Activated T-helper 1 cell treated with Interleukin-2 at 50 U/mL for 16 hours (primary cell): ENCODE results near the gene STH.
"Not testable (repeated sequence)": the region's sequence is repeated elsewhere in the genome, so short reads cannot be mapped to it uniquely, and the experiment has no call there.

Experiments
- DNase-seq: peaks from one replicate; pipeline ENCODE4 v3.0.0-alpha.2; 2020; ENCODE audit warnings: low read depth

The STH gene

DNA sequence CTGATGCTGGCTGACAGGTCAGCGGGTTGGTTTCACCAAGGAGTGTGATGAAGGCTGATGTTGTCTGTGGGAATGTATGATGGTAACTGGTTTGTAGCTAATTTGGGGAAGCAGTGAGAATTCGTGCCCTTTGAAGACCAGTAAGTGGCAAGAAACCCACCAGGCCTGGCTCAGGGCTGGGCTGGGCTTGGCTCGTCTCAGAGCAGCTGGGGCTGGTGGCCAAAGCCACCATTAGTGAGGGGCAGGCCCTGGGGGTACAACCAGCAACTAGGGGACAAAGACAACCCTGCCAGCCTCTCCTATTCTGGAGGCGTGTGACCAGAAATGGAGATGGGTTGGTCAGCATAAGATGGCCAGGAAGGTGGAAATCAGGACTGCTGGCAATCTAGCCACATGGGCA, 13.0 kb upstream of the STH start:
- no peak for DNase-seq

DNA sequence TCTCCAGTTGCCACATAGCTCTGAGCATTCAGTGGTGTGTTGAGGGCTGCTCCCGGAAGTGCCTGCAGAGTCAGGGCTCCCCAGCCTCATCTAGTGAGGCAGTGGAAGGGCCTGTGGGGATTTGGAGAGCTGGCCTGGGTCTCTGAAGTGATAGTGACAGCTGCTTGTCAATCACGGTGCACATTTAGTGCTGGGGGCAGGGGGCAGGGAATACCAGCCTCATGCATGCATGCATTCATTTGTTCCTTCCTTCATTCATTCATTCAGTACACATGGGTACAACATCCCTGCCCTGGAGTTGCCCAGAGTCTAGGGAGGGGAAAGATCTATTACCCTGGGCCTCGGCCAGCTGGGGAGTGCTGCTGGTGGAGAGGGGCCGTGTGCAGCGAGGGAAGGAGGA, 11.3 kb upstream of the STH start:
- DNase-seq = no peak

DNA sequence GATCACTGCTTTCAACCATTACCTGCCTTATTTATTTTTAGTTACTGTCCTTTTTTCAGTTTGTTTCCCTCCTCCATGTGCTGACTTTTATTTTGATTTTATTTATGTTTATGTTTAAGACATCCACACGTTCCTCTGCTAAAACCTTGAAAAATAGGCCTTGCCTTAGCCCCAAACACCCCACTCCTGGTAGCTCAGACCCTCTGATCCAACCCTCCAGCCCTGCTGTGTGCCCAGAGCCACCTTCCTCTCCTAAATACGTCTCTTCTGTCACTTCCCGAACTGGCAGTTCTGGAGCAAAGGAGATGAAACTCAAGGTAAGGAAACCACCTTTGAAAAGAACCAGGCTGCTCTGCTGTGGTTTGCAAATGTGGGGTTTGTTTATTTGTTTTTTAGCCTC, 9.3 kb upstream of the STH start:
- DNase-seq = no peak

DNA sequence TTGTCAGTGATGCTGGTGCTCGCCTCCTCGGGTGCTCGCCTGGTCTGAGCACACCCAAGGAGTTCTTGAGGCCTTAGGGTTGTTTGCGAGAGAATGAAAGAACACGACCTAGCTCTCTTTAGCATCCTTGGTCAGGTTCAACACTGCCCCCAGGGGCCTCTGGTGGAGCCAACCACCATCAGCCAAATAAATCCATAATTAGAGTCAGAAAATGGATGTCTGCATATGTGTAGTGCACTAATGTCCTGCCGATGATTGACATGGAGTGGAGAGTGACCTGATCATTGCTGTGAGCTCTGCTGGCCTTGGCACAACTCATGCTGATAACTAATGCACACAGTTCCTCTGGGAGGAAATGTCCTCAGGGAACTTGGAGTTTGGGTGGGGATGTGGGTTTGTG, 8.2 kb upstream of the STH start:
- DNase-seq = no peak

DNA sequence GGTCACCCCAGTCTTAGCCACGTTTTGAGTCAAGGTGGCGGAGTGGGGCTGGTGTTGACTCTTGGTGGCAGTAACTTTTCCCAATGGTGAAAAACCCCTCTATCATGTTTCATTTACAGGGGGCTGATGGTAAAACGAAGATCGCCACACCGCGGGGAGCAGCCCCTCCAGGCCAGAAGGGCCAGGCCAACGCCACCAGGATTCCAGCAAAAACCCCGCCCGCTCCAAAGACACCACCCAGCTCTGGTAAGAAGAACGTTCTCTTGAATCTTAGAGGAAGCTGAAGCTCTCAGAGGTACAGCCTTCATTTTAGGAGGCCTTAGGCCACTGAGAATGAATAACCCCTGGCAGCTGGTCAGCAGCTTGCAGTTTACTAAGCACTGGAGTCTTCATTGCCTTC, 7.7 kb upstream of the STH start:
- DNase-seq = no peak

DNA sequence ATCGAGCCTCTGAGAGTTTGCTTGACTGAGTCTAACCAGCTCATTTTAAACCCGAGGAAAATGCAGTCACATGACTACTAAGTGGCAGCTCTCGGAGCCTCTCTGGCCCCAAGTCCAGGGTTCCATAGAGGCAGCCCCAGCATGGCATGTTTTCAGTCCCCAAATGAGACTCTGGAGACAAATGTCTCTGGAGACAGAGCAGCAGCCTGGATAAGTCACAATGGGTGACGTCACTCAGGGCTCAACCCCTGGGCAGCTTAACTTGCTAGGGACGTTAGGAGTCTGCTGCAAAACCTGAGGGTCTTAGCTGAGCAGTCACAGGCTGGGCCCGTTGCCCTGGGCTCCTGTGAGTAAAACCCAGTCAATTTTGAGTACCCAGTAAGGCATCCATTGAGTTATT, 6.9 kb upstream of the STH start:
- DNase-seq = no peak

DNA sequence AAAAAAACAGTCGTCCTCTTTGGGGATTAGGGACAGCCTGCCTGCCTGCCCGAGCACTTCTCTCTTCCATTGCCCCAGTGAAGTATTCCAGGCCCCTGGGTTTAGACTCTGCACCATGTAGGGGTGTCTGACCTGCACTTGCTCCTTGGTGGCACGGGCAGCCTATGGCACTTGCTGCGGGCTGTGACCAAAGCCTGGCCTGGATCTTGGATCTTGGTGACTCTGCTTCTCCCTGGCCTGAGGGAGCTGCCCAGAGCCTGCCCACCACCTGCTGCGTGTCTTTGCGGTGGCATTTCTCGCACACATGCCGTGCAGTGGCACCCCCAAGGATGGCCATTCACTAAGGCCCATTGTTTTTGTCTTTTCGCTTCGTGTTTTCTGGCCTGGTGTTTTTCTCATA, 6.1 kb upstream of the STH start:
- DNase-seq = no peak

DNA sequence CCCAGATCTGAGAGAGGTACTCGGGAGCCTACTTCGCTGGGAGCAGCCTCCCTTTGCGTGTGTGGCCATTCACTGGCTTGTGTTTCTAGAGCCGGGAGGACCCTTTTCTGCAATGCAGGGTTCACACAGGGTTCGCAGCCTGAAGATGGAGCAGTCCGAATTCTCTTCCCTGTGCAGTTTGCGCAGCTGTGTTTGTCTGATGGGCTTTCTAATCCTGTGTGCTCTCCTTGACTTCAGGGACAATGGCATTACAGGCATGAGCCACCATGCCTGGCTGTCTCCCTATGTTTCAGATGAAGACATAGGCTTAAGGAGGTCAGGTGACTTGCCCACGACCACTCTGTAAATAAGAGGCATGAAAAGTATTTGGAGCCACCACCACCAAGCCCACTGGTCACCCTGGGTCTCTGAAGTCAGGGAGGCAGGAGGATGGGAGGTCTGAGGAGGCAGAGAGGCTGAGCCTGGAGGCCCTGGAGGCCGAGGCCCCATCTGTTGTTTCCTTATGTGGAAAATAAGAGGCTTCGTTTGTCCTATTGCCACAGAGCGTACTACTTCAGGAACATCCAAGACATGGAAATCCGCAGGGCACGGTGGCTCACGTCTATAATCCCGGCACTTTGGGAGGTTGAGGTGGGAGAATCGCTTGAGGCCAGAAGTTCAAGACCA, 5.0 kb upstream of the STH start:
- DNase-seq = no peak

DNA sequence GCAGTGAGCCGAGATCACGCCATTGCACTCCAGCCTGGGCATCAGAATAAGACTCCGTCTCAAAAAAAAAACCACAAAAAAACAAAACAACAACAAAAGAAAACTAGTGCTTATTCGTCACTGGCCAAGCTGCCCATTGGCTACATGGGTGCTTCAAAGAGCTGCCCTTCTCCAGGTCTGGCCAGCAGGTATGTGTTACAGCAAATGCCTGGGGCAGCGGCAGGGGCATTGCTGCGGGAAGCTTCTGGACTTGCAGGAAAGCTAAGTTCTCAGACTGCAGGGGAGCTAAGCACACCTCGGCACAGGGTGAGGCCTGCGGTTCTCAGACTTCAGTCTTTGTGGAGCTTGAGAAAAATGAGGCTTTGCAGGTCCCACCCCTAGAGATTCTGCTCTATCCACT, 4.1 kb upstream of the STH start:
- no peak for DNase-seq

DNA sequence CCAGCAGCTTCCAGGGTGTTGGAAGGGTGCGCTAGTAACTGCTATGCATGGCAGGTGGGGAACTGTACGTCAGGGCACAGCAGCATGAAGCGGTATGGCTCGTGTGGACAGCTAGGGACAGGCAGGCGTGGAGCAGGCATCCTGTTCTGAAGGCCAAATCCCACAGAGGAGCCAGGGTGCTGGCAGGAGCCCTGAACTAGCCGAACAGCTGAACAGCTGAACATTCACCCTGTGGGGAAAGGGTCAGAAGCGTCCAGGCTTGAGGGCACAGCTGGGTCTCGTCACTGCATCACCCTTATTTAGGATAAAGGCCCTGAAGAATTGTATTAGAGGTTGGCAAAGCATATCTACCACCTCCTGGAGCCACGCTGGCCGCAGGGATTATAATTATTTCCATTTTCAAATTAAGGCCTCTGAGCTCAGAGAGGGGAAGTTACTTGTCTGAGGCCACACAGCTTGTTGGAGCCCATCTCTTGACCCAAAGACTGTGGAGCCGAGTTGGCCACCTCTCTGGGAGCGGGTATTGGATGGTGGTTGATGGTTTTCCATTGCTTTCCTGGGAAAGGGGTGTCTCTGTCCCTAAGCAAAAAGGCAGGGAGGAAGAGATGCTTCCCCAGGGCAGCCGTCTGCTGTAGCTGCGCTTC, 3.3 kb upstream of the STH start:
- DNase-seq = no peak

DNA sequence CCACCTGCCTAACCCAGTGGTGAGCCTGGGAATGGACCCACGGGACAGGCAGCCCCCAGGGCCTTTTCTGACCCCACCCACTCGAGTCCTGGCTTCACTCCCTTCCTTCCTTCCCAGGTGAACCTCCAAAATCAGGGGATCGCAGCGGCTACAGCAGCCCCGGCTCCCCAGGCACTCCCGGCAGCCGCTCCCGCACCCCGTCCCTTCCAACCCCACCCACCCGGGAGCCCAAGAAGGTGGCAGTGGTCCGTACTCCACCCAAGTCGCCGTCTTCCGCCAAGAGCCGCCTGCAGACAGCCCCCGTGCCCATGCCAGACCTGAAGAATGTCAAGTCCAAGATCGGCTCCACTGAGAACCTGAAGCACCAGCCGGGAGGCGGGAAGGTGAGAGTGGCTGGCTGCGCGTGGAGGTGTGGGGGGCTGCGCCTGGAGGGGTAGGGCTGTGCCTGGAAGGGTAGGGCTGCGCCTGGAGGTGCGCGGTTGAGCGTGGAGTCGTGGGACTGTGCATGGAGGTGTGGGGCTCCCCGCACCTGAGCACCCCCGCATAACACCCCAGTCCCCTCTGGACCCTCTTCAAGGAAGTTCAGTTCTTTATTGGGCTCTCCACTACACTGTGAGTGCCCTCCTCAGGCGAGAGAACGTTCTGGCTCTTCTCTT, 2.6 kb upstream of the STH start:
- DNase-seq = no peak

DNA sequence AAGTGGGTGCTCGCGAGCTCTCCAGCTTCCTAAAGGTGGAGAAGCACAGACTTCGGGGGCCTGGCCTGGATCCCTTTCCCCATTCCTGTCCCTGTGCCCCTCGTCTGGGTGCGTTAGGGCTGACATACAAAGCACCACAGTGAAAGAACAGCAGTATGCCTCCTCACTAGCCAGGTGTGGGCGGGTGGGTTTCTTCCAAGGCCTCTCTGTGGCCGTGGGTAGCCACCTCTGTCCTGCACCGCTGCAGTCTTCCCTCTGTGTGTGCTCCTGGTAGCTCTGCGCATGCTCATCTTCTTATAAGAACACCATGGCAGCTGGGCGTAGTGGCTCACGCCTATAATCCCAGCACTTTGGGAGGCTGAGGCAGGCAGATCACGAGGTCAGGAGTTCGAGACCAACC, 1.9 kb upstream of the STH start:
- DNase-seq = no peak

DNA sequence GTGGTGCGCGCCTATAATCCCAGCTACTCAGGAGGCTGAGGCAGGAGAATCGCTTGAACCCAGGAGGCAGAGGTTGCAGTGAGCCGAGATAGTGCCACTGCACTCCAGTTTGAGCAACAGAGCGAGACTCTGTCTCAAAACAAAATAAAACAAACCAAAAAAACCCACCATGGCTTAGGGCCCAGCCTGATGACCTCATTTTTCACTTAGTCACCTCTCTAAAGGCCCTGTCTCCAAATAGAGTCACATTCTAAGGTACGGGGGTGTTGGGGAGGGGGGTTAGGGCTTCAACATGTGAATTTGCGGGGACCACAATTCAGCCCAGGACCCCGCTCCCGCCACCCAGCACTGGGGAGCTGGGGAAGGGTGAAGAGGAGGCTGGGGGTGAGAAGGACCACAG, 1.4 kb upstream of the STH start:
- DNase-seq = no peak

DNA sequence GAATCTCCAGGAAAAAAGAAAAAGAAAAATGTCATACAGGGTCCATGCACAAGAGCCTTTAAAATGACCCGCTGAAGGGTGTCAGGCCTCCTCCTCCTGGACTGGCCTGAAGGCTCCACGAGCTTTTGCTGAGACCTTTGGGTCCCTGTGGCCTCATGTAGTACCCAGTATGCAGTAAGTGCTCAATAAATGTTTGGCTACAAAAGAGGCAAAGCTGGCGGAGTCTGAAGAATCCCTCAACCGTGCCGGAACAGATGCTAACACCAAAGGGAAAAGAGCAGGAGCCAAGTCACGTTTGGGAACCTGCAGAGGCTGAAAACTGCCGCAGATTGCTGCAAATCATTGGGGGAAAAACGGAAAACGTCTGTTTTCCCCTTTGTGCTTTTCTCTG, 845 bp downstream of the STH start:
- DNase-seq = no peak

DNA sequence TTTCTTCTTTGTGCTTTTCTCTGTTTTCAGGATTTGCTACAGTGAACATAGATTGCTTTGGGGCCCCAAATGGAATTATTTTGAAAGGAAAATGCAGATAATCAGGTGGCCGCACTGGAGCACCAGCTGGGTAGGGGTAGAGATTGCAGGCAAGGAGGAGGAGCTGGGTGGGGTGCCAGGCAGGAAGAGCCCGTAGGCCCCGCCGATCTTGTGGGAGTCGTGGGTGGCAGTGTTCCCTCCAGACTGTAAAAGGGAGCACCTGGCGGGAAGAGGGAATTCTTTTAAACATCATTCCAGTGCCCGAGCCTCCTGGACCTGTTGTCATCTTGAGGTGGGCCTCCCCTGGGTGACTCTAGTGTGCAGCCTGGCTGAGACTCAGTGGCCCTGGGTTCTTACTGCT, 1.2 kb downstream of the STH start:
- no peak for DNase-seq

DNA sequence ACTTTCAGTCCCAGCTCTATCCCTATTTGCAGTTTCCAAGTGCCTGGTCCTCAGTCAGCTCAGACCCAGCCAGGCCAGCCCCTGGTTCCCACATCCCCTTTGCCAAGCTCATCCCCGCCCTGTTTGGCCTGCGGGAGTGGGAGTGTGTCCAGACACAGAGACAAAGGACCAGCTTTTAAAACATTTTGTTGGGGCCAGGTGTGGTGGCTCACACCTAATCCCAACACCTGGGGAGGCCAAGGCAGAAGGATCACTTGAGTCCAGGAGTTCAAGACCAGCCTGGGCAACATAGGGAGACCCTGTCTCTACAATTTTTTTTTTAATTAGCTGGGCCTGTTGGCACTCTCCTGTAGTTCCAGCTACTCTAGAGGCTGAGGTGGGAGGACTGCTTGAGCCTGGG, 1.7 kb downstream of the STH start:
- no peak for DNase-seq

DNA sequence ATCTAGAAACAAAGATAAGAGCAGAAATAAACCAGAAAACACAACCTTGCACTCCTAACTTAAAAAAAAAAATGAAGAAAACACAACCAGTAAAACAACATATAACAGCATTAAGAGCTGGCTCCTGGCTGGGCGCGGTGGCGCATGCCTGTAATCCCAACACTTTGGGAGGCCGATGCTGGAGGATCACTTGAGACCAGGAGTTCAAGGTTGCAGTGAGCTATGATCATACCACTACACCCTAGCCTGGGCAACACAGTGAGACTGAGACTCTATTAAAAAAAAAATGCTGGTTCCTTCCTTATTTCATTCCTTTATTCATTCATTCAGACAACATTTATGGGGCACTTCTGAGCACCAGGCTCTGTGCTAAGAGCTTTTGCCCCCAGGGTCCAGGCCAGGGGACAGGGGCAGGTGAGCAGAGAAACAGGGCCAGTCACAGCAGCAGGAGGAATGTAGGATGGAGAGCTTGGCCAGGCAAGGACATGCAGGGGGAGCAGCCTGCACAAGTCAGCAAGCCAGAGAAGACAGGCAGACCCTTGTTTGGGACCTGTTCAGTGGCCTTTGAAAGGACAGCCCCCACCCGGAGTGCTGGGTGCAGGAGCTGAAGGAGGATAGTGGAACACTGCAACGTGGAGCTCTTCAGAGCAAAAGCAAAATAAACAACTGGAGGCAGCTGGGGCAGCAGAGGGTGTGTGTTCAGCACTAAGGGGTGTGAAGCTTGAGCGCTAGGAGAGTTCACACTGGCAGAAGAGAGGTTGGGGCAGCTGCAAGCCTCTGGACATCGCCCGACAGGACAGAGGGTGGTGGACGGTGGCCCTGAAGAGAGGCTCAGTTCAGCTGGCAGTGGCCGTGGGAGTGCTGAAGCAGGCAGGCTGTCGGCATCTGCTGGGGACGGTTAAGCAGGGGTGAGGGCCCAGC, 2.6 kb downstream of the STH start:
- DNase-seq = no peak

DNA sequence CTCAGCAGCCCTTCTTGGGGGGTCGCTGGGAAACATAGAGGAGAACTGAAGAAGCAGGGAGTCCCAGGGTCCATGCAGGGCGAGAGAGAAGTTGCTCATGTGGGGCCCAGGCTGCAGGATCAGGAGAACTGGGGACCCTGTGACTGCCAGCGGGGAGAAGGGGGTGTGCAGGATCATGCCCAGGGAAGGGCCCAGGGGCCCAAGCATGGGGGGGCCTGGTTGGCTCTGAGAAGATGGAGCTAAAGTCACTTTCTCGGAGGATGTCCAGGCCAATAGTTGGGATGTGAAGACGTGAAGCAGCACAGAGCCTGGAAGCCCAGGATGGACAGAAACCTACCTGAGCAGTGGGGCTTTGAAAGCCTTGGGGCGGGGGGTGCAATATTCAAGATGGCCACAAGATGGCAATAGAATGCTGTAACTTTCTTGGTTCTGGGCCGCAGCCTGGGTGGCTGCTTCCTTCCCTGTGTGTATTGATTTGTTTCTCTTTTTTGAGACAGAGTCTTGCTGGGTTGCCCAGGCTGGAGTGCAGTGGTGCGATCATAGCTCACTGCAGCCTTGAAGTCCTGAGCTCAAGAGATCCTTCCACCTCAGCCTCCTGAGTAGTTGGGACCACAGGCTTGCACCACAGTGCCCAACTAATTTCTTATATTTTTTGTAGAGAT, 3.4 kb downstream of the STH start:
- DNase-seq = peak; percentile 52

DNA sequence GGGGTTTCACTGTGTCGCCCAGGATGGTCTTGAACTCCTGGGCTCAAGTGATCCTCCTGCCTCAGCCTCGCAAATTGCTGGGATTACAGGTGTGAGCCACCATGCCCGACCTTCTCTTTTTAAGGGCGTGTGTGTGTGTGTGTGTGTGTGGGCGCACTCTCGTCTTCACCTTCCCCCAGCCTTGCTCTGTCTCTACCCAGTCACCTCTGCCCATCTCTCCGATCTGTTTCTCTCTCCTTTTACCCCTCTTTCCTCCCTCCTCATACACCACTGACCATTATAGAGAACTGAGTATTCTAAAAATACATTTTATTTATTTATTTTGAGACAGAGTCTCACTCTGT, 3.9 kb downstream of the STH start:
- DNase-seq = no peak

DNA sequence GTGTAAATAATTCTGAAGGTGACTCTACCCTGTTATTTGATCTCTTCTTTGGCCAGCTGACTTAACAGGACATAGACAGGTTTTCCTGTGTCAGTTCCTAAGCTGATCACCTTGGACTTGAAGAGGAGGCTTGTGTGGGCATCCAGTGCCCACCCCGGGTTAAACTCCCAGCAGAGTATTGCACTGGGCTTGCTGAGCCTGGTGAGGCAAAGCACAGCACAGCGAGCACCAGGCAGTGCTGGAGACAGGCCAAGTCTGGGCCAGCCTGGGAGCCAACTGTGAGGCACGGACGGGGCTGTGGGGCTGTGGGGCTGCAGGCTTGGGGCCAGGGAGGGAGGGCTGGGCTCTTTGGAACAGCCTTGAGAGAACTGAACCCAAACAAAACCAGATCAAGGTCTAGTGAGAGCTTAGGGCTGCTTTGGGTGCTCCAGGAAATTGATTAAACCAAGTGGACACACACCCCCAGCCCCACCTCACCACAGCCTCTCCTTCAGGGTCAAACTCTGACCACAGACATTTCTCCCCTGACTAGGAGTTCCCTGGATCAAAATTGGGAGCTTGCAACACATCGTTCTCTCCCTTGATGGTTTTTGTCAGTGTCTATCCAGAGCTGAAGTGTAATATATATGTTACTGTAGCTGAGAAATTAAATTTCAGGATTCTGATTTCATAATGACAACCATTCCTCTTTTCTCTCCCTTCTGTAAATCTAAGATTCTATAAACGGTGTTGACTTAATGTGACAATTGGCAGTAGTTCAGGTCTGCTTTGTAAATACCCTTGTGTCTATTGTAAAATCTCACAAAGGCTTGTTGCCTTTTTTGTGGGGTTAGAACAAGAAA, 5.1 kb downstream of the STH start:
- no peak for DNase-seq

DNA sequence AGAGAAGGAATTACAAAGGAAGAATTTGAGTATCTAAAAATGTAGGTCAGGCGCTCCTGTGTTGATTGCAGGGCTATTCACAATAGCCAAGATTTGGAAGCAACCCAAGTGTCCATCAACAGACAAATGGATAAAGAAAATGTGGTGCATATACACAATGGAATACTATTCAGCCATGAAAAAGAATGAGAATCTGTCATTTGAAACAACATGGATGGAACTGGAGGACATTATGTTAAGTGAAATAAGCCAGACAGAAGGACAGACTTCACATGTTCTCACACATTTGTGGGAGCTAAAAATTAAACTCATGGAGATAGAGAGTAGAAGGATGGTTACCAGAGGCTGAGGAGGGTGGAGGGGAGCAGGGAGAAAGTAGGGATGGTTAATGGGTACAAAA, 7.0 kb downstream of the STH start:
- not testable (repeated sequence) for DNase-seq
